SU-DHL-6 (cell line): ENCODE measurements around the gene SERPINB12.

Experiments used
- CTCF ChIP-seq: fragments of 200-600 bp; sonication (generic); IDR thresholded peaks from one replicate; pipeline ENCODE4 v1.5.1; 2017; ENCODE audit warnings: antibody characterized with exemption, mild to moderate bottlenecking, low read length, moderate library complexity; ENCODE audit not compliant: insufficient read depth, poor library complexity, severe bottlenecking
- EZH2phosphoT487 ChIP-seq: fragments of 200-600 bp; sonication (generic), shearing (Covaris generic); conservative IDR thresholded peaks from 2 replicates; pipeline ENCODE4 v1.6.1; 2018; ENCODE audit warnings: mild to moderate bottlenecking, antibody characterized with exemption, low read length, moderate library complexity, mixed read lengths

- no peak for TF ChIP-seq CTCF
- TF ChIP-seq EZH2phosphoT487: no peak
Measured at GRCh38 chr18:63515801-63516200, 26.4 kb upstream of the SERPINB12 start.
